Tibial nerve (tissue), 3 donors: ENCODE results near the gene SESTD1.

ENCODE experiments used
- POLR2A ChIP-seq, 2 donors: fragments of 450-650 bp; IDR thresholded peaks; one replicate each; pipeline ENCODE4 v1.6.1; 2017; ENCODE audit warnings: antibody characterized with exemption in 2 of 2, mild to moderate bottlenecking in 2 of 2, moderate library complexity in 2 of 2
- TF ChIP-seq, protein P1 (sequence below), 5 experiments: fragments of 200-600 bp in 3 of 5; fragments of 450-650 bp in 2 of 5; sonication (generic) in 3 of 5; IDR thresholded peaks; one replicate each; pipeline ENCODE4 v1.5.1; 2016 to 2019; ENCODE audit warnings: antibody characterized with exemption in 5 of 5, mild to moderate bottlenecking in 3 of 5, moderate library complexity in 2 of 5

DNA sequence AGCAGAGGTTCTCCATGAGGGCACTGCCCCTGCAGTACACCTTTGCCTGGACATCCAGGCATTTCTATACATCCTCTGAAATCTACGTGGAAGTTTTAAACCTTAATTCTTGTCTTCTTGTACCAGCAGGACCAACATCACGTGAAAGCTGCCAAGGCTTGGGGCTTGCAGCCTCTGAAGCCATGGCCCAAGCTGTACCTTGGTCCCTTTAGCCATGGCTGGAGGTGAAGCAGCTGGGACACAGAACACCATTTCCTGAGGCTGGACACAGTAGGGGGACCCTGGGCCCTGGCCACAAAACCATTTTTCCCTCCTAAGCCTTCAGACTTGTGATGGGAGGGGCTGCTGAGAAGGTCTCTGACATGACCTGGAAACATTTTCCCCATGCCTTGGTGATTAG, 181.9 kb downstream of the SESTD1 start:
- TF ChIP-seq, protein P1, sequence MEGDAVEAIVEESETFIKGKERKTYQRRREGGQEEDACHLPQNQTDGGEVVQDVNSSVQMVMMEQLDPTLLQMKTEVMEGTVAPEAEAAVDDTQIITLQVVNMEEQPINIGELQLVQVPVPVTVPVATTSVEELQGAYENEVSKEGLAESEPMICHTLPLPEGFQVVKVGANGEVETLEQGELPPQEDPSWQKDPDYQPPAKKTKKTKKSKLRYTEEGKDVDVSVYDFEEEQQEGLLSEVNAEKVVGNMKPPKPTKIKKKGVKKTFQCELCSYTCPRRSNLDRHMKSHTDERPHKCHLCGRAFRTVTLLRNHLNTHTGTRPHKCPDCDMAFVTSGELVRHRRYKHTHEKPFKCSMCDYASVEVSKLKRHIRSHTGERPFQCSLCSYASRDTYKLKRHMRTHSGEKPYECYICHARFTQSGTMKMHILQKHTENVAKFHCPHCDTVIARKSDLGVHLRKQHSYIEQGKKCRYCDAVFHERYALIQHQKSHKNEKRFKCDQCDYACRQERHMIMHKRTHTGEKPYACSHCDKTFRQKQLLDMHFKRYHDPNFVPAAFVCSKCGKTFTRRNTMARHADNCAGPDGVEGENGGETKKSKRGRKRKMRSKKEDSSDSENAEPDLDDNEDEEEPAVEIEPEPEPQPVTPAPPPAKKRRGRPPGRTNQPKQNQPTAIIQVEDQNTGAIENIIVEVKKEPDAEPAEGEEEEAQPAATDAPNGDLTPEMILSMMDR (IDR thresholded peaks at IDR 0.05): no peak
- no peak for TF ChIP-seq POLR2A (IDR thresholded peaks at IDR 0.05)
